Endothelial cell (in vitro differentiated cells): ENCODE results near the gene SLC35A3. TPM values are rescaled to one million over a fixed set of nuclear protein-coding genes. Genes with fewer than 3 reads are reported as not detected.

Source experiments
- DNase-seq: peaks from one replicate; pipeline ENCODE4 v3.0.0; 2021; ENCODE audit warnings: low spot score
- H3K27ac Mint-ChIP-seq: one replicate; pipeline ENCODE4 v1.8.0; 2021; ENCODE audit warnings: mixed read lengths, inconsistent platforms; ENCODE audit not compliant: unreplicated experiment
- H3K27me3 Mint-ChIP-seq: one replicate; pipeline ENCODE4 v1.8.0; 2021; ENCODE audit warnings: mild to moderate bottlenecking, moderate library complexity, mixed read lengths, inconsistent platforms; ENCODE audit not compliant: unreplicated experiment
- H3K36me3 Mint-ChIP-seq: one replicate; pipeline ENCODE4 v1.8.0; 2021; ENCODE audit warnings: mild to moderate bottlenecking, low read depth, mixed read lengths, inconsistent platforms; ENCODE audit not compliant: unreplicated experiment
- H3K4me1 Mint-ChIP-seq: one replicate; pipeline ENCODE4 v1.8.0; 2021; ENCODE audit warnings: mild to moderate bottlenecking, mixed read lengths, inconsistent platforms; ENCODE audit not compliant: unreplicated experiment
- H3K4me3 Mint-ChIP-seq: one replicate; pipeline ENCODE4 v1.8.0; 2021; ENCODE audit warnings: mild to moderate bottlenecking, mixed read lengths, inconsistent platforms; ENCODE audit not compliant: unreplicated experiment
- H3K9me3 Mint-ChIP-seq: one replicate; pipeline ENCODE4 v1.8.0; 2021; ENCODE audit warnings: mixed read lengths, inconsistent platforms; ENCODE audit not compliant: unreplicated experiment
- total RNA-seq: library from RNA; stranded (reverse); fragmentation: NEBNext Ultra II Directional; extraction: Animal tissue kit (Norgen Biotek cat#: 25700); gene quantifications from one replicate; pipeline ENCODE4 v1.2.1, GENCODE V29; 2021; ENCODE audit not compliant: unreplicated experiment
- TF ChIP-seq, protein P1 (sequence below): fragments of 200-600 bp; sonication (generic); IDR thresholded peaks from one replicate; pipeline ENCODE4 v1.5.0; 2021; ENCODE audit warnings: antibody characterized with exemption; ENCODE audit not compliant: unreplicated experiment

SLC35A3 gene
- total RNA-seq, 1 donor from 2014 or later = 19.0 TPM

GRCh38 chr1:99986656-99987225 lies 16.9 kb downstream of the SLC35A3 start:
- no peak overlapping the region for H3K4me3 Mint-ChIP-seq
- peaks cover 5% of the 10 kb centered on the region for H3K4me1 Mint-ChIP-seq
- TF ChIP-seq, protein P1, sequence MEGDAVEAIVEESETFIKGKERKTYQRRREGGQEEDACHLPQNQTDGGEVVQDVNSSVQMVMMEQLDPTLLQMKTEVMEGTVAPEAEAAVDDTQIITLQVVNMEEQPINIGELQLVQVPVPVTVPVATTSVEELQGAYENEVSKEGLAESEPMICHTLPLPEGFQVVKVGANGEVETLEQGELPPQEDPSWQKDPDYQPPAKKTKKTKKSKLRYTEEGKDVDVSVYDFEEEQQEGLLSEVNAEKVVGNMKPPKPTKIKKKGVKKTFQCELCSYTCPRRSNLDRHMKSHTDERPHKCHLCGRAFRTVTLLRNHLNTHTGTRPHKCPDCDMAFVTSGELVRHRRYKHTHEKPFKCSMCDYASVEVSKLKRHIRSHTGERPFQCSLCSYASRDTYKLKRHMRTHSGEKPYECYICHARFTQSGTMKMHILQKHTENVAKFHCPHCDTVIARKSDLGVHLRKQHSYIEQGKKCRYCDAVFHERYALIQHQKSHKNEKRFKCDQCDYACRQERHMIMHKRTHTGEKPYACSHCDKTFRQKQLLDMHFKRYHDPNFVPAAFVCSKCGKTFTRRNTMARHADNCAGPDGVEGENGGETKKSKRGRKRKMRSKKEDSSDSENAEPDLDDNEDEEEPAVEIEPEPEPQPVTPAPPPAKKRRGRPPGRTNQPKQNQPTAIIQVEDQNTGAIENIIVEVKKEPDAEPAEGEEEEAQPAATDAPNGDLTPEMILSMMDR = no peak
- peaks cover 3% of the 10 kb centered on the region for H3K27me3 Mint-ChIP-seq
- no peak for DNase-seq
- H3K36me3 Mint-ChIP-seq = peaks cover 25% of the 10 kb centered on the region
- peaks cover 4% of the 10 kb centered on the region for H3K9me3 Mint-ChIP-seq
- peak overlapping the region; percentile 42 for H3K27ac Mint-ChIP-seq

DNA sequence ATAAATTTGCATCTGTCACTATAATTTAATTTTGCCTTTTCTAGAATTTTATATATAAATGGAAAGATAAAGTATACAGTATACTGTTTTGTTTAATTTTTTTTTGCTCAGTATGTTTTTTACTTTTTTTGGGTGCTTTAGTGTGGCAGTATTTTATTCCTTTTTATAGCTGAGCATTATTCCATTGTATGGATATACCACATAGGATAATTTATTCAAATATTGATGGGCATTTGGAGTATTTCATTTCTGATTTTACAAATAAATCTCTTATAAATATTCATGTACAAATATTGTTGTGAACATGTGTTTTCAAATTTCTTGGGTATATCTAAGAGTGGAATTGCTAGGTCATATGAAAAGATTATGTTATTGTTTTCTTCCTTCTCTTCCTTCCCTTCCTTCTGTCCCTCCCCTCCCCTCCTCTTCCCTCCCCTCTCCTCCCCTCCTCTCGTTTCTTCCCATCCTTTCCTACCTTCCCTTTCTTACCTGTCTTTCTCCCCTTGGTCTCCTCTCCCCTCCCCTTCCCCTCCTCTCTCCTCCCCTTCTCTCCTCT lies 18.5 kb downstream of the SLC35A3 start:
- Mint-ChIP-seq H3K27ac (no peak overlapping the region), H3K9me3 (peaks cover 11% of the 10 kb centered on the region), H3K27me3 (peaks cover 2% of the 10 kb centered on the region), H3K4me1 (peaks cover 5% of the 10 kb centered on the region), H3K36me3 (peaks cover 35% of the 10 kb centered on the region), H3K4me3 (no peak overlapping the region)
- DNase-seq = no peak
- TF ChIP-seq, protein P1 = no peak

GRCh38 chr1:99992044-99992722 lies 22.4 kb downstream of the SLC35A3 start:
- TF ChIP-seq, protein P1 = no peak
- Mint-ChIP-seq H3K36me3 (peaks cover 43% of the 10 kb centered on the region), H3K4me1 (no peaks in the 10 kb centered on the region), H3K27ac (no peak overlapping the region), H3K4me3 (peak overlapping the region; percentile 59), H3K27me3 (no peaks in the 10 kb centered on the region), H3K9me3 (peaks cover 11% of the 10 kb centered on the region)
- no peak for DNase-seq

GRCh38 chr1:99992760-99993467 lies 23.1 kb downstream of the SLC35A3 start:
- DNase-seq = no peak
- H3K27ac Mint-ChIP-seq = no peak overlapping the region
- no peaks in the 10 kb centered on the region for H3K27me3 Mint-ChIP-seq
- peaks cover 43% of the 10 kb centered on the region for H3K36me3 Mint-ChIP-seq
- TF ChIP-seq, protein P1 = no peak
- H3K4me3 Mint-ChIP-seq = no peak overlapping the region
- H3K4me1 Mint-ChIP-seq = no peaks in the 10 kb centered on the region
- peaks cover 10% of the 10 kb centered on the region for H3K9me3 Mint-ChIP-seq
